Eye (tissue), 1 donor: ENCODE data around the gene UBQLN3.

Experiments used
- DNase-seq: peaks from one replicate; pipeline ENCODE4 v3.0.0-alpha.2; 2015

Gene UBQLN3

GRCh38 chr11:5509803-5510202, at the start of gene UBQLN3:
TSS of gene UBQLN3 (minus strand) at chr11:5509957. CDS start at chr11:5509558, 399 bp downstream.
- no peak for DNase-seq

GRCh38 chr11:5557751-5558150, 48.0 kb upstream of the UBQLN3 start:
- DNase-seq: no peak

- DNase-seq: no peak
Measured at GRCh38 chr11:5556596-5557188, 46.9 kb upstream of the UBQLN3 start.

- DNase-seq: no peak
Measured at GRCh38 chr11:5553343-5553742, 43.6 kb upstream of the UBQLN3 start.

- DNase-seq: no peak
Measured at GRCh38 chr11:5550440-5551095, 40.8 kb upstream of the UBQLN3 start.

- no peak for DNase-seq
Measured at GRCh38 chr11:5548440-5548839, 38.7 kb upstream of the UBQLN3 start, which contains the start of gene OR52H1. TSS of gene OR52H1 (minus strand) at chr11:5548540. CDS start at chr11:5545505, 3,035 bp downstream.

GRCh38 chr11:5547982-5548381, 38.2 kb upstream of the UBQLN3 start:
- DNase-seq: no peak

GRCh38 chr11:5546457-5546856, 36.7 kb upstream of the UBQLN3 start:
- no peak for DNase-seq

- DNase-seq: no peak
Measured at GRCh38 chr11:5541427-5541826, 31.7 kb upstream of the UBQLN3 start.

- no peak for DNase-seq
Measured at GRCh38 chr11:5536482-5536881, 26.7 kb upstream of the UBQLN3 start.

- DNase-seq: no peak
Measured at GRCh38 chr11:5534046-5534445, 24.3 kb upstream of the UBQLN3 start.

GRCh38 chr11:5531053-5531831, 21.5 kb upstream of the UBQLN3 start:
- no peak for DNase-seq

GRCh38 chr11:5528495-5528894, 18.7 kb upstream of the UBQLN3 start:
- DNase-seq: no peak

- DNase-seq: no peak
Measured at GRCh38 chr11:5527716-5528115, 18.0 kb upstream of the UBQLN3 start.

GRCh38 chr11:5524756-5525155, 15.0 kb upstream of the UBQLN3 start:
- DNase-seq: no peak

GRCh38 chr11:5522308-5522707, 12.6 kb upstream of the UBQLN3 start:
- no peak for DNase-seq

- DNase-seq: no peak
Measured at GRCh38 chr11:5521540-5521939, 11.8 kb upstream of the UBQLN3 start.

- DNase-seq: no peak
Measured at GRCh38 chr11:5516599-5516998, 6.8 kb upstream of the UBQLN3 start, which contains the start of gene UBQLNL. TSS of gene UBQLNL (minus strand) at chr11:5516699. CDS start at chr11:5516441, 258 bp downstream.

- no peak for DNase-seq
Measured at GRCh38 chr11:5514841-5515240, 5.1 kb upstream of the UBQLN3 start.

- DNase-seq: no peak
Measured at GRCh38 chr11:5508605-5509004, 1.2 kb downstream of the UBQLN3 start.

GRCh38 chr11:5507933-5508305, 1.8 kb downstream of the UBQLN3 start:
- DNase-seq: peak; percentile 6

GRCh38 chr11:5507177-5507932, 2.4 kb downstream of the UBQLN3 start:
- peak; percentile 5 for DNase-seq
